ENCODE measurements around the gene ASB10.

DNA sequence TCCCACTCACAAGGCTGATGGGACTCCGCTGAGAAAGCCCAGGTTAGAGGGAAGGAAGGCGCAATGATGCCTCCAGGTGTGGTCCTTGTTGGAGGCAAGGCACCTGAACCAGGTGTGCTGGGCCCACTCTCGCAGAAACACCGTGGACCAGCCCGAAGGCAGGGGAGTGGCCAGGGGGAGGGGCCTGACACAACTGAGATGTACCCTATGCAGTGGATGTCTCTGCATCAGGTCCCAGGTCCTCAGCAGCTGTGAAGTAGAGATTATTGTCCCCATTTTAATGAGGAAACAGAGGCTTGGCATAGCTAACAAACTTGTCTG lies 51.6 kb downstream of the ASB10 start:
- TF ChIP-seq, protein P1, sequence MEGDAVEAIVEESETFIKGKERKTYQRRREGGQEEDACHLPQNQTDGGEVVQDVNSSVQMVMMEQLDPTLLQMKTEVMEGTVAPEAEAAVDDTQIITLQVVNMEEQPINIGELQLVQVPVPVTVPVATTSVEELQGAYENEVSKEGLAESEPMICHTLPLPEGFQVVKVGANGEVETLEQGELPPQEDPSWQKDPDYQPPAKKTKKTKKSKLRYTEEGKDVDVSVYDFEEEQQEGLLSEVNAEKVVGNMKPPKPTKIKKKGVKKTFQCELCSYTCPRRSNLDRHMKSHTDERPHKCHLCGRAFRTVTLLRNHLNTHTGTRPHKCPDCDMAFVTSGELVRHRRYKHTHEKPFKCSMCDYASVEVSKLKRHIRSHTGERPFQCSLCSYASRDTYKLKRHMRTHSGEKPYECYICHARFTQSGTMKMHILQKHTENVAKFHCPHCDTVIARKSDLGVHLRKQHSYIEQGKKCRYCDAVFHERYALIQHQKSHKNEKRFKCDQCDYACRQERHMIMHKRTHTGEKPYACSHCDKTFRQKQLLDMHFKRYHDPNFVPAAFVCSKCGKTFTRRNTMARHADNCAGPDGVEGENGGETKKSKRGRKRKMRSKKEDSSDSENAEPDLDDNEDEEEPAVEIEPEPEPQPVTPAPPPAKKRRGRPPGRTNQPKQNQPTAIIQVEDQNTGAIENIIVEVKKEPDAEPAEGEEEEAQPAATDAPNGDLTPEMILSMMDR (IDR thresholded peaks at IDR 0.05) = no peak
- no peak for TF ChIP-seq POLR2AphosphoS5 (IDR thresholded peaks at IDR 0.05)

Data from prostate gland (tissue), 2 donors.